ENCODE measurements around the gene LIPH.

DNA sequence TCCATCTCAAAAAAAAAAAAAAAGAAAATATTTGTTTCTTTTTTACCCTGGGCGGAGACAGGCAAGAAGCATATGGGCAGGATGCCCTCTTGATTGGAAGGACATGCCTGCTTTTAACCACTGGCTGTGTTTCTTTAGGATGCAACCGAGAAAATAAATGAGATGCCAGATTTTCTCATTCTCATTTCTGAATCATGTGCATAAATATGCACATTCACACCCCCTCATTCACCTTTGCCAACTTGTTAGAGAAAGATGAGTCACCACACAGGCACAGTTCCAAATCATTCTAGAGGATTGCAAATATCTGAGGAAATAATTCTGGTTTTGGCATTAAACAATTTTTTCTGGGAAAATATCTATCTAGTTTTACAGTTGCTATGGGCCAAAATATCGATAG is 3.3 kb downstream of the LIPH start:
- TF ChIP-seq EZH2phosphoT487 (IDR thresholded peaks at IDR 0.05), result no peak
- no peak for TF ChIP-seq CTCF (IDR thresholded peaks at IDR 0.05)
